DND-41 (cell line): ENCODE results near the gene SLC39A3.

Experiments
- CTCF ChIP-seq: IDR thresholded peaks from 2 replicates; pipeline ENCODE4 v1.5.1; 2012; ENCODE audit warnings: borderline replicate concordance, low read length, moderate library complexity, mild to moderate bottlenecking; ENCODE audit not compliant: poor library complexity, severe bottlenecking; ENCODE audit errors: extremely low read depth
- EZH2 ChIP-seq: IDR thresholded peaks from 3 replicates; pipeline ENCODE4 v1.6.1; 2012; ENCODE audit warnings: borderline replicate concordance, low read depth, mild to moderate bottlenecking, moderate library complexity, low read length, inconsistent platforms; ENCODE audit not compliant: severe bottlenecking

- TF ChIP-seq CTCF (no peak), EZH2 (no peak)
These were observed 18.0 kb downstream of the SLC39A3 start for GRCh38 chr19:2721570-2722540.
